Measurements from ENCODE around the gene LAMA5.
"Not testable (repeated sequence)": the region's sequence is repeated elsewhere in the genome, so short reads cannot be mapped to it uniquely, and the experiment has no call there.

The LAMA5 gene

DNA sequence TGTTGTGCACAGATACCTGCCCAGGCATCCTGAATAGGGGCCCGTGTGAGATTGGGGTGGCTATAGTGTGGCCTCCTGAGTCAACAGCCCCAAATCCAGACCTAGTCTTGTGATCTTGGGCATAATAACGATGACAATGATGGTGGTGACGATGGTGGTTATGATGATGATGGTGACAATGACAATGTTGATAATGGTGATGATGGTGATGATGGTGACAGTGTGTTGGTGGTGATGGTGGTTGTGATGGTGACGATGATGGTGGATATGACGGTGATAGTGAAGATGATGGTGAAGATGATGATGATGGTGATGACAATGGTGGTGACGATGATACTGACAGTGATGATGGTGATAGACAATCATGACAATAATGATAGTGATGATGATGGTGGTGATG, 14.7 kb upstream of the LAMA5 start:
- Histone ChIP-seq H3K9ac (ENCODE audit: low read depth, low read length) (no peak overlapping the region), H3K36me3 (ENCODE audit: insufficient read depth, low read length) (peaks cover 9% of the 10 kb centered on the region), H3K4me1 (ENCODE audit: control insufficient read depth, insufficient read depth, low read length) (peaks cover 24% of the 10 kb centered on the region), H3K27me3 (ENCODE audit: control insufficient read depth, insufficient read depth, low read length) (no peaks in the 10 kb centered on the region), H3K4me3 (ENCODE audit: low read length) (no peak overlapping the region), H3K9me3 (replicated peaks; ENCODE audit: low read length) (no peaks in the 10 kb centered on the region), H3K4me2 (ENCODE audit: low read length) (no peak overlapping the region)

DNA sequence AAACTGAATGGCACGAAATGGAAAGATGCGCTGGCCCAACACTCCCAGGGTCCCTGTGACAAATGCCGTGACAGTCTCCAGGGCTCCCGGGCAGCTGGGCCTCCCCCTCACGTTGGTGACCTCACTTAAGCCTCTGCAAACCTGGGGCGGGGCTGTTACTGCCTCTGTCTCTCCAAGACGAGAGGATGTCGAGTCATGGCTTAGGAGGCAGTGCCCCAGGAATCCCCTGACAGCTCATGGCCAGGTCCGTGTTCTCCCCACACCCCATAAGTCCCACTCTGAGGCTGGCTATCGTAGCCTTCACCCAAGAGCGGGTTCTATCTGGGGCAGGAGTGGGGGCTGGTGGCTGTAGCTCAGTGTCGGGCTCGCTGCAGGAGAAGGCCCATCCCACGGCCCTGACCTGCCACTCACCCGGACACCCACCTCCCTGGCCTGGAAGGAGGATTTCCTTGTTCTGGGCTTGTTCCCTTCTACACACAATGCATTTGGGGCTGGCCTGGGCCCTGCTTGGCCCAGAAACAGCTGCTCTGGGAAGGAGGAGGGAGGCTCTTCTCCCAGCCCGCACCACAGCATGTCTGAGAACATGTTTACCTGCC, 14.2 kb upstream of the LAMA5 start:
- no peaks in the 10 kb centered on the region for H3K27me3 ChIP-seq (ENCODE audit: control insufficient read depth, insufficient read depth, low read length)
- H3K9ac ChIP-seq (ENCODE audit: low read depth, low read length) = no peak overlapping the region
- no peak overlapping the region for H3K4me3 ChIP-seq (ENCODE audit: low read length)
- H3K9me3 ChIP-seq (replicated peaks; ENCODE audit: low read length) = no peaks in the 10 kb centered on the region
- peaks cover 9% of the 10 kb centered on the region for H3K36me3 ChIP-seq (ENCODE audit: insufficient read depth, low read length)
- no peak overlapping the region for H3K4me2 ChIP-seq (ENCODE audit: low read length)
- peaks cover 25% of the 10 kb centered on the region for H3K4me1 ChIP-seq (ENCODE audit: control insufficient read depth, insufficient read depth, low read length)

DNA sequence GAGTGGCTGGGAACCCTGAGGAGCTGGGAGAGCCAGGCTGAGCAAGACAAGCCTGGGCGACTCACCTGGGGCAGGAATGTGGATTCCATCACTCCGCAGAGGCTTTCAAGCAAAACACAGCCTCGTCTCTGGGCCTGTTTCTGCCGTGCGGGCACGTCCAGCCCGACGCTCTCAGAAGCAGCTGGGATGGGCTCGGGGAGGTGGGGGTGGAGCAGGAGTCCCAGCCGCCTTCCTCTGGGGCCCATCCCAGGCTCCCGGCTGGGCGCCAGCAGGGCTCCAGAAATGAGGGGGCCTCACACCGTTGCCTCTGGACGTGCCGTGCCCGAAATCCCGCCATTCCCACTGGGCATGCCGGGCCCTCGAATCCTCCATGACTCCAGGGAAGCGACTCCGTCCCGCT, 11.1 kb upstream of the LAMA5 start:
- no peaks in the 10 kb centered on the region for H3K9me3 ChIP-seq (replicated peaks; ENCODE audit: low read length)
- no peaks in the 10 kb centered on the region for H3K27me3 ChIP-seq (ENCODE audit: control insufficient read depth, insufficient read depth, low read length)
- H3K4me3 ChIP-seq (ENCODE audit: low read length) = no peak overlapping the region
- no peak overlapping the region for H3K9ac ChIP-seq (ENCODE audit: low read depth, low read length)
- H3K4me2 ChIP-seq (ENCODE audit: low read length) = no peak overlapping the region
- H3K4me1 ChIP-seq (ENCODE audit: control insufficient read depth, insufficient read depth, low read length) = peaks cover 33% of the 10 kb centered on the region
- peaks cover 9% of the 10 kb centered on the region for H3K36me3 ChIP-seq (ENCODE audit: insufficient read depth, low read length)

DNA sequence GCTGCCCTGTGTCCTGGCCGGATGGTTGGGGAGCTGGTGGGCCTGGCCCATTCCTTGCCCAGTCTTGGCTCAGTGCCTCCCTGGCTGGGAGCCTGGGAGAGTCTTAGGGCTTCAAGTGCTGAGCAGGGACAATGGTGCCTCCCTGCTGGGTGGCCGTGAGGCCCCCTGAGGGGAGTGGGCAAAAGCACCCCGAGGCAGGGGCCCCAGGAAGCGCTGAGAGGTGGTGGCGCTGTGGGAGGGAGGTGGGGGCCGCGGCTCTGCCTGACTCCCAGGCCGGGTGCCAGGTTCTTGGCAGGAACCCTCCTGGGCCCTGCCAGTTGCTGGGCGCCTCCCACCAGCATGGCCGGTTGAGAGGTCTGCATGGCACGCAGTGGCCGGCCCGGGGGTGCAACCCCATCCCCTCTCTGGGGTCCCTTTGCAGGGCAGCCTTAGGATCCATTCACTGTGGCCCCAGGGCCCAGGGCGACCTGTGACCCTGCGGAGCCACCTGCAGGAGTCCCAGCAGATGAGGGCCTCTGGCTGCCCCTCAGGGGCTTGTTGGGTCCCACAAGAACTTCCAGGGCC, 10.6 kb upstream of the LAMA5 start:
- Histone ChIP-seq H3K4me2 (ENCODE audit: low read length) (no peak overlapping the region), H3K4me1 (ENCODE audit: control insufficient read depth, insufficient read depth, low read length) (peaks cover 33% of the 10 kb centered on the region), H3K9me3 (replicated peaks; ENCODE audit: low read length) (no peaks in the 10 kb centered on the region), H3K9ac (ENCODE audit: low read depth, low read length) (no peak overlapping the region), H3K36me3 (ENCODE audit: insufficient read depth, low read length) (peaks cover 9% of the 10 kb centered on the region), H3K27me3 (ENCODE audit: control insufficient read depth, insufficient read depth, low read length) (no peaks in the 10 kb centered on the region), H3K4me3 (ENCODE audit: low read length) (no peak overlapping the region)

DNA sequence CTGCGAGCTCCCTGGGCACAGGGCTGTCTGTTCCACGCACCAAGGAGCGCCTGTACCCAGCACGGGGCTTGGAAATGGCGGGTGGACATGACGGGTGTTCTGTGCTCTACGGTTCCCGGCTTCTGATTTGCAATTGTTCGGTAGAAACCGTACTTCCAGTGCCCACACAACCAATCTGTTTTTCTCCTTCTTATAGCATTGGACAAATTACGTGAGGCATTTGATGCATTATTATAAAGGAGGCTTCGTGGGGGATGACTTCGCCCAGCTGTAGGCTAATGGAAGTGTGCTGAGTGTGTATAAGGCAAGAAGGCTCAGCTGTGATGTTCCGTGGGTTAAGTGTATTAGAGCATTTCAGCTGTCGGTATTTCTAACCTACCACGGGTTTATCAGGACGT, 10.0 kb upstream of the LAMA5 start:
- Histone ChIP-seq H3K36me3 (ENCODE audit: insufficient read depth, low read length) (peaks cover 6% of the 10 kb centered on the region), H3K4me2 (ENCODE audit: low read length) (no peak overlapping the region), H3K9me3 (replicated peaks; ENCODE audit: low read length) (no peaks in the 10 kb centered on the region), H3K9ac (ENCODE audit: low read depth, low read length) (no peak overlapping the region), H3K4me3 (ENCODE audit: low read length) (no peak overlapping the region), H3K27me3 (ENCODE audit: control insufficient read depth, insufficient read depth, low read length) (no peaks in the 10 kb centered on the region), H3K4me1 (ENCODE audit: control insufficient read depth, insufficient read depth, low read length) (peaks cover 33% of the 10 kb centered on the region)

DNA sequence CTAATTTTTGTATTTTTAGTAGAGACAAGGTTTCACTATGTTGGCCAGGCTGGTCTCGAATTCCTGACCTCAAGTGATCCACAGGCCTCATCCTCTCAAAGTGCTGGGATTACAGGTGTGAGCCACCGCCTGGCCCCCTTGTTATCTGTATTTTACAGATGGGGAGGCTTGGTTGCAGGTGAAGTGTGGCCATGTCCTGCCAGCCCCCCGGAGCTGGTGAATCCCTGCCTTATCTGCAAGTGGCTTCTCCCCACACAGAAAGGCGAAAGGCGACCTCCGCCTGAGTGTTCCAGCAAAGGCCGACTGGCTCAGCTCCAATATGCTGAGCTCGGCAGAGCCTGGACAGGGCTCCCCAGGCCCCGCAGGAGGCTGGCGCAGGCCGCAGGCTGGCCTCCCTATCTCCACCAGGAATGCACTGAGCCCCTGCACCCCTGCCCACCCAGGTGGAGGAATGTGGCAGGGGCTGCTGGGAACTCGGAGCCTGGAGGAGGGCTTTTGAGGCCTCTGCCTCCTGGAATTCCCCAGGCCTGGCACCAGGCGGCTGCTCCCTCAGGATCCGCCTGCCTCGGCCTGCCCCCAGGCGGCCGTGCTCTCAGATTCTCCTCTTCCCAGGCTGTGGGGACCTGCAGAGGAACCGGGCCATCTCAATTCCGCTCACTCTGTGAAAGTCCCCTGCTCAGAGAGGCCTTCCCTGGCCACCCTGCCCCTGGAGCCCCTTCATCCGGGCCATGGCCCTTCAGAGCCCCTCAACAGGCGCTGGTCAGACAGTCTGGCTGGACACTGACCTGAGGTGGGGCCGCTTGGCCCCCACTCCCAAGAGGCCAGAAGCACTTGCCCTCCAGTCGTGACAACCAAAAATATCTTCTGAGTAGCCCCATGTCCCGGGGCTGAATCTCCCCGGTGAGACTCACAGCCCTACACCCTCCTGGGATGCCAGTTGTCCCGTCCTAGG, 9.3 kb upstream of the LAMA5 start:
- H3K9ac ChIP-seq (ENCODE audit: low read depth, low read length) = no peak overlapping the region
- peaks cover 29% of the 10 kb centered on the region for H3K4me1 ChIP-seq (ENCODE audit: control insufficient read depth, insufficient read depth, low read length)
- no peak overlapping the region for H3K4me2 ChIP-seq (ENCODE audit: low read length)
- H3K4me3 ChIP-seq (ENCODE audit: low read length) = no peak overlapping the region
- no peaks in the 10 kb centered on the region for H3K9me3 ChIP-seq (replicated peaks; ENCODE audit: low read length)
- H3K36me3 ChIP-seq (ENCODE audit: insufficient read depth, low read length) = no peaks in the 10 kb centered on the region
- H3K27me3 ChIP-seq (ENCODE audit: control insufficient read depth, insufficient read depth, low read length) = no peaks in the 10 kb centered on the region

DNA sequence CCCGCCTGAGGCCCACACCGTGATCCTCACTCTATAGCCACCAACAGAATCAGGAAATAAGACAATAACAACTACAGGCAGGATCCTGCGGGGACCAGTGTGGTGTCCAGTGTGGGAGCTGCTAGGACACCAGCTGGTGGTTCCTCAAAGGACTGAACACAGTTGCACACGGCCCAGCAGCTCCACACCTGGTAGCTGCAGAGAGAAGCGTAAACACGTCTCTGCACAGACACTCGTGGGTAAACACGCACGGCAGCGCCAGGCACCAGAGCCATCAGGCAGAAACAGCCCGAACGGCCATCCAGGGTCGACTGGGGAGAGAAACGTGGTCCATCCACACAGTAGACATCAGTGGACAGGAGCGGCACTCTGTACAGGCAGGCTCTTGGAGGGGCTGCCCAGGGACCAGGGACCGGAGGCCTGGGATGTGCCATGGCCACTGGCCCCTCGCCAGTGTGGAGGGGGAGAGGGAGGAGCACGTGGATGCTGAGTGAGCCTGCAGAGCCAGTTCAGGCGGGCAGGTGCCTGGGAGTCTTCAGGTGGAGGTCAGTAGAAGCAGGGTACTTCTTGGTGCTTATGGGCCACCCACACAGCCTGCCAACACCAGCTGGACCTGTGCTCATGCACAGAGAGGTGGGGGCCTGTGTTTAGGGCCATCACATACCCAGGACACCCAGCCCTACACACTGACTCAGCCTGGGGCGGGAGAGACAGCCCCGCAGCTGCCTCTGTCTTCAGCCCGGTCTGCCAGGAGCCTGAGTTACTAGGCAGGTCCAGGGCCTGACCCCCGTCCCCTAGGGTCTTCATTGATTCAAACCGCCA, 7.4 kb upstream of the LAMA5 start:
- Histone ChIP-seq H3K9ac (ENCODE audit: low read depth, low read length) (no peak overlapping the region), H3K4me3 (ENCODE audit: low read length) (no peak overlapping the region), H3K4me2 (ENCODE audit: low read length) (no peak overlapping the region), H3K27me3 (ENCODE audit: control insufficient read depth, insufficient read depth, low read length) (no peaks in the 10 kb centered on the region), H3K36me3 (ENCODE audit: insufficient read depth, low read length) (no peaks in the 10 kb centered on the region), H3K4me1 (ENCODE audit: control insufficient read depth, insufficient read depth, low read length) (peaks cover 35% of the 10 kb centered on the region), H3K9me3 (replicated peaks; ENCODE audit: low read length) (no peaks in the 10 kb centered on the region)

DNA sequence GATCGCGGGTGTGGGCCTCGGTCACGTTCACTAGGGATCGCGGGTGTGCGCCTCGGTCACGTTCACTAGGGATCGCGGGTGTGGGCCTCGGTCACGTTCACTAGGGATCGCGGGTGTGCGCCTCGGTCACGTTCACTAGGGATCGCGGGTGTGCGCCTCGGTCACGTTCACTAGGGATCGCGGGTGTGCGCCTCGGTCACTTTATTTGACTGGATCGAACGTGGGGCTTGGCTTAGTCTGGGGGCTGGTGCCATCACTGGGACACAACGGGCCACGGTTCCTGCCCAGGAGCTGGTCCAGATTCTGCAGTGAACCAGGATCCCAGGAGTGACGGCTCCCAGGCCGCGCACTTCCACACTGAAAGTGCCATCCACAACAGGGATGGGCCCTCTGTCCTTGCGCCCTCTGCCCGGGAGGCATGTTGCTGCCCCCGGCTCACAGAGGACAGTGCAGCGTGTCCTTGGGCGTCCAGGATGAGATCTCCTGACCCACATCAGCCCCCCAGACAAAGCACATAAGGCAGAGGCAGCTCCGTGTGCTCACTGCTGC, 6.6 kb upstream of the LAMA5 start:
- H3K9me3 ChIP-seq (replicated peaks; ENCODE audit: low read length); H3K4me3 ChIP-seq (ENCODE audit: low read length); H3K36me3 ChIP-seq (ENCODE audit: insufficient read depth, low read length); H3K27me3 ChIP-seq (ENCODE audit: control insufficient read depth, insufficient read depth, low read length); H3K9ac ChIP-seq (ENCODE audit: low read depth, low read length); H3K4me2 ChIP-seq (ENCODE audit: low read length): not testable (repeated sequence)
- H3K4me1 ChIP-seq (ENCODE audit: control insufficient read depth, insufficient read depth, low read length) = peaks cover 42% of the 10 kb centered on the region

DNA sequence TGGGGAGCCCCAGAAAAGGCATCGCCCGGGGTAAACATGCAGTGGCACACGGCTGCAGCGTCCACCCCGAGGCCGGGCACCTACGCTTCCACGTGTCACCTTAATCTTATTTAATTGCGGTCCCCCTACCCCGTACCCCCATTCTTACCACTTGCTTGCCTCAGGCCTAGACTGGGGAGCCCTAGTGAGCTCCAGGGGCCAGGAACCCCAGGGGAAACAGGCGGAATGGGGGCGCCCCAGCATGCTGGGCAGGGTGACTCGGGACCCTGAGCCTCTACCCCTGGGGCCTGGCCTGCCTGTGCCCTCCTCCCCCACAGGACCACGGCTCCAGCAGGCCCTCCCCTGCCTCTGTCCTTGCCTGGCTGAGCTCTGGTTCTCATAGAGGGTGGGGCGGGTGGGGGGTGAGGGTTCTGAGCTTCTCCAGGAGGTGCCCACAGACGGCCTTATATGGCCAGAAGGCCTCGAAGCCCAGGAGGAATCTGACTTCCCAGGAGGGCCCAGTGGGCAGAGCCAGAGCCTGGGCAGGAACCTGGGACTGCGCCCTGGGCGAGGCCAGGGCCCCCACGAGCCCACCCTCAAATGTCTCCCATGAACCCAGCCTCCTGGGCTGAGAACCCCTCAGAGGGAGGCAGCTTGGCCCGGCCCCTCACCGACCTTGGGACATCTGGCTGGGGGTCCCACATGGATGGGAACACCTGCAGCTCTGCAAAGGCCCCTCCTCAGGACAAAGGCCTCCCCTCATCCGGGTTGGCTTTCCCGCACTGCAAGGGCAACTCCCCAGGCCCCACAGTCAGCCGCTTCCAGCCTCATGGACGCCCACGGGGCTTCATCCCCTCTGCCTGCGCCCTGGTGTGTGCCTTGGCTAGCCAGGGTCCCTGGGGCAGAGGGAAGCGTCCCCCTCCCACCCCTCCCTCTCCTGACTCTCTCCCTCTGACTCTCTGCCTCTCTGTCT, 5.2 kb upstream of the LAMA5 start:
- no peak overlapping the region for H3K4me3 ChIP-seq (ENCODE audit: low read length)
- H3K4me1 ChIP-seq (ENCODE audit: control insufficient read depth, insufficient read depth, low read length) = peaks cover 51% of the 10 kb centered on the region

DNA sequence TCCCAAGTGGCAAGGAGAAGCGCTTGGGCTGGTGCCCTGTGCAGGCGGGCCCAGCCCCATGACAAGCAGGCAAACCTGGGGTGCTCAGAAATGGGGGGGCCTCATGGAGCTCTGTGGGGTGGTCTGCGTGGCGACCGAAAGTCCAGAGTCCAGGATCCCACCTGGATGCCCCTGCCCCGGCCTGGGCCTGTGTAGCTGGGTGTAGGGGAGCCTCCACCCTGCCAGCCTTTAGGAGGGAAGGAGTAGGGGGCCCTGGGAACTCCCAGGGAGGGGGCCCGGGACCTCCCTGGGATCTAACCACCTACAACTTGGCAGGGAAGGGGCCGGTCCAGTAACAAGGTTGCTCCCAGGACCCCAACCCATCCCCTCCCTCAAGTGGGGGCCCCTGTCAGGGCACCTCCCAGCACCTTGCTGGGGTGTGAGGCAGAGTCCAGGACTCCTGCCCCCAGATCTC, 4.5 kb upstream of the LAMA5 start:
- Histone ChIP-seq H3K4me3 (ENCODE audit: low read length) (no peak overlapping the region), H3K27me3 (ENCODE audit: control insufficient read depth, insufficient read depth, low read length) (no peaks in the 10 kb centered on the region), H3K9me3 (replicated peaks; ENCODE audit: low read length) (no peaks in the 10 kb centered on the region), H3K36me3 (ENCODE audit: insufficient read depth, low read length) (no peaks in the 10 kb centered on the region), H3K4me1 (ENCODE audit: control insufficient read depth, insufficient read depth, low read length) (peaks cover 52% of the 10 kb centered on the region), H3K9ac (ENCODE audit: low read depth, low read length) (no peak overlapping the region), H3K4me2 (ENCODE audit: low read length) (no peak overlapping the region)

More for the DNA sequence above, 5.2 kb upstream of the LAMA5 start:
- Histone ChIP-seq H3K36me3 (ENCODE audit: insufficient read depth, low read length) (no peaks in the 10 kb centered on the region), H3K9me3 (replicated peaks; ENCODE audit: low read length) (no peaks in the 10 kb centered on the region), H3K9ac (ENCODE audit: low read depth, low read length) (no peak overlapping the region), H3K27me3 (ENCODE audit: control insufficient read depth, insufficient read depth, low read length) (no peaks in the 10 kb centered on the region), H3K4me2 (ENCODE audit: low read length) (no peak overlapping the region)
